Immature natural killer cell (primary cell): ENCODE measurements around the gene TECR. TPM values are rescaled to one million over a fixed set of nuclear protein-coding genes. Genes with fewer than 3 reads are reported as not detected.
"Not testable (repeated sequence)": the region's sequence is repeated elsewhere in the genome, so short reads cannot be mapped to it uniquely, and the experiment has no call there.

Source experiments
- DNase-seq, 3 donors: peaks; one replicate each; pipeline ENCODE4 v3.0.0; 2022; ENCODE audit warnings: mixed read lengths in 1 of 3
- H3K27ac Mint-ChIP-seq, 6 donors: one replicate each; pipeline ENCODE4 v1.8.0; 2020; ENCODE audit warnings: mixed read lengths in 6 of 6, mild to moderate bottlenecking in 5 of 6, inconsistent platforms in 4 of 6, moderate library complexity in 3 of 6
- H3K27me3 Mint-ChIP-seq, 3 donors: one replicate each; pipeline ENCODE4 v1.8.0; 2020 to 2021; ENCODE audit warnings: low read depth in 3 of 3, mild to moderate bottlenecking in 3 of 3, mixed read lengths in 3 of 3, moderate library complexity in 3 of 3, inconsistent platforms in 1 of 3
- H3K36me3 Mint-ChIP-seq, 3 donors: one replicate each; pipeline ENCODE4 v1.8.0; 2020; ENCODE audit warnings: mixed read lengths in 3 of 3, inconsistent platforms in 2 of 3, mild to moderate bottlenecking in 2 of 3
- H3K4me1 Mint-ChIP-seq, 2 donors: one replicate each; pipeline ENCODE4 v1.8.0; 2020; ENCODE audit warnings: inconsistent platforms in 2 of 2, mild to moderate bottlenecking in 2 of 2, mixed read lengths in 2 of 2, moderate library complexity in 1 of 2
- H3K4me3 Mint-ChIP-seq, 5 donors: one replicate each; pipeline ENCODE4 v1.8.0; 2020; ENCODE audit warnings: mild to moderate bottlenecking in 5 of 5, mixed read lengths in 5 of 5, inconsistent platforms in 3 of 5, moderate library complexity in 3 of 5
- H3K9me3 Mint-ChIP-seq, 6 donors: one replicate each; pipeline ENCODE4 v1.8.0; 2020; ENCODE audit warnings: mild to moderate bottlenecking in 6 of 6, mixed read lengths in 6 of 6, inconsistent platforms in 4 of 6, moderate library complexity in 3 of 6
- polyA plus RNA-seq, 3 donors: library from polyadenylated mRNA; unstranded; fragments of 300-500 nt; fragmentation: Illumina TruSeq; gene quantifications; one replicate each; pipeline ENCODE4 v1.2.3, GENCODE V29; 2021

TECR gene
- polyA plus RNA-seq, 3 donors from 2014 or later, result 203 to 317 (median 289) TPM

GRCh38 chr19:14497228-14497921 lies 32.0 kb upstream of the TECR start:
- no peak for DNase-seq
- H3K27me3 Mint-ChIP-seq, result peaks cover 0 to 4% (median 0%) of the 10 kb centered on the region in 3 donors
- H3K9me3 Mint-ChIP-seq, result no peaks in the 10 kb centered on the region
- peak overlapping the region in 3 of 6 donors; percentile 24 to 90 (median 65) for H3K27ac Mint-ChIP-seq
- H3K4me1 Mint-ChIP-seq, result peaks cover 24 to 25% of the 10 kb centered on the region in 2 donors
- no peaks in the 10 kb centered on the region for H3K36me3 Mint-ChIP-seq
- peak overlapping the region in 4 of 5 donors; percentile 71 to 85 (median 82) for H3K4me3 Mint-ChIP-seq

DNA sequence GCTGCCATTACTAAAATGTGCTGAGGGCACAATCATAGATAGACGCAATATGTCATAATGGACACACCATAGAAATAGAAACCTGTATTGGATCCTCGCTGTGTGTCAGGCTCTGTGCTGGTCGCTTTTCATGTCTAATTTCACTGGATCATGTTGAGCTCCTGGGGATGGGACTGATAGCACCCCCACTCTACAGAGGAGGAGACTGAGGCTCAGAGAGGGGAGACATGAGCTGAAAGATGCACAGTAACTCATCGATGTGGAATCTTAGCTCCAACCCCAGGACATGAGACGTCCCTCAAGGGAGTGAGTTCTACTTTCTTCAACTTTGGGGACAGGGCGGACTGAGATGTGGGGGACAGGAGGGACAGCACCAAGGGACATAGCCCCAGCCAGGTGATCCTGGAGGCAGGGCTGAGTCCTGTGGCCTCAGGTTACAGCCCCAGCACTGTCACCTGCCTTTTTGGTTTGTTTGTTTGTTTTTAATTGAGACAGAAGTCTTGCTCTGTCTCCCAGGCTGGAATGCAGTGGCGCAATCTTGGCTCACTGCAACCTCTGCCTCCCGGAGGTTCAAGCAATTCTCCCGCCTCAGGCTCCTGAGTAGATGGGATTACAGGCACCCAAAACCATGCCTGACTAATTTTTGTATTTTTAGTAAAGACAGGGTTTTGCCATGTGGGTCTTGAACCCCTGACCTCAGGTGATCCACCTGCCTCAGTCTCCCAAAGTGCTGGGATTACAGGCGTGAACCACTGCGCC lies 26.9 kb upstream of the TECR start:
- Mint-ChIP-seq H3K36me3 (no peaks in the 10 kb centered on the region), H3K9me3 (no peaks in the 10 kb centered on the region), H3K4me3 (no peak overlapping the region), H3K27me3 (peaks cover 0 to 11% (median 3%) of the 10 kb centered on the region in 3 donors), H3K4me1 (peaks cover 6 to 16% of the 10 kb centered on the region in 2 donors), H3K27ac (no peak overlapping the region)
- DNase-seq, result no peak

DNA sequence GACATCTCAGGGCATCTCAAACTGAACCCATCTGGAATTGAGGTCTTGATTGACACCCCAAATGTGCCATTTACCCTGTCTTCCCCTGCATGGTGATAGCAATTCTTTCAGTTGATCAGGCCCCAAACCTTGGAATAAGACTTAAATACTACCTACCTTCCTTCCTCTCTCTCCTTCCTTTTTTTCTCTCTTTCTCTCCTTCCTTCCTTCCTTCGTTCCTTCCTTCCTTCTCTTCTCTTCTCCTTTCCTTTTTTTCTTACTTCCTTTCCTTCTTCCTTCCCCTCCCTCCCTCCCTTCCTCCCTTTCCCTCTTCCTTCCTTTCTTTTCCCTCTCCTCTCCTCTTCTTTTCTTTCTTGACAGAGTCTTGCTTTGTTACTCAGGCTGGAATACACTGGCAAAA lies 26.1 kb upstream of the TECR start:
- no peaks in the 10 kb centered on the region for H3K36me3 Mint-ChIP-seq
- no peaks in the 10 kb centered on the region for H3K9me3 Mint-ChIP-seq
- H3K4me3 Mint-ChIP-seq, result no peak overlapping the region
- H3K27me3 Mint-ChIP-seq, result peaks cover 0 to 11% (median 3%) of the 10 kb centered on the region in 3 donors
- no peak for DNase-seq
- H3K27ac Mint-ChIP-seq, result no peak overlapping the region
- peaks cover 6 to 18% of the 10 kb centered on the region in 2 donors for H3K4me1 Mint-ChIP-seq

DNA sequence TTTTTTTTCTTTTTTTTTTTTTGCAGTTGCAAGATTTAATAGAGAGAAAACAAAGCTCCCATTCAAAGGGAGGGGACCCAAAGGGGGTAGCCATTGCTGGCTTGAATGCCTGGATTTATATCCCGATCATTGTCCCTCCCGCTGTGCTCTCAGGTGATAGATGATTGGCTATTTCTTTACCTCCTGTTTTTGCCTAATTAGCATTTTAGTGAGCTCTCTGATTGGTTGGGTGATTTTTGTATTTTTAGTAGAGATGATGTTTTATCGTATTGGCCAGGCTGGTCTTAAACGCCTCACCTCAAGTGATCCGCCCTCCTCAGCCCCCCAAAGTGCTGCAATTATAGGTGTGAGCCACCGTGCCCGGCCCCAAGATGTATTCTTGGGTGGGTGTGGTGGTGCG lies 24.8 kb upstream of the TECR start:
- H3K27me3 Mint-ChIP-seq, result peaks cover 0 to 11% (median 3%) of the 10 kb centered on the region in 3 donors
- H3K4me1 Mint-ChIP-seq, result peaks cover 6 to 18% of the 10 kb centered on the region in 2 donors
- not testable (repeated sequence) for H3K27ac Mint-ChIP-seq, H3K9me3 Mint-ChIP-seq, H3K36me3 Mint-ChIP-seq, DNase-seq, H3K4me3 Mint-ChIP-seq

GRCh38 chr19:14505488-14506239 lies 23.7 kb upstream of the TECR start:
- Mint-ChIP-seq H3K27ac (peak overlapping the region in 2 of 6 donors; percentile 71), H3K9me3 (no peaks in the 10 kb centered on the region), H3K4me1 (peaks cover 6 to 18% of the 10 kb centered on the region in 2 donors)

DNA sequence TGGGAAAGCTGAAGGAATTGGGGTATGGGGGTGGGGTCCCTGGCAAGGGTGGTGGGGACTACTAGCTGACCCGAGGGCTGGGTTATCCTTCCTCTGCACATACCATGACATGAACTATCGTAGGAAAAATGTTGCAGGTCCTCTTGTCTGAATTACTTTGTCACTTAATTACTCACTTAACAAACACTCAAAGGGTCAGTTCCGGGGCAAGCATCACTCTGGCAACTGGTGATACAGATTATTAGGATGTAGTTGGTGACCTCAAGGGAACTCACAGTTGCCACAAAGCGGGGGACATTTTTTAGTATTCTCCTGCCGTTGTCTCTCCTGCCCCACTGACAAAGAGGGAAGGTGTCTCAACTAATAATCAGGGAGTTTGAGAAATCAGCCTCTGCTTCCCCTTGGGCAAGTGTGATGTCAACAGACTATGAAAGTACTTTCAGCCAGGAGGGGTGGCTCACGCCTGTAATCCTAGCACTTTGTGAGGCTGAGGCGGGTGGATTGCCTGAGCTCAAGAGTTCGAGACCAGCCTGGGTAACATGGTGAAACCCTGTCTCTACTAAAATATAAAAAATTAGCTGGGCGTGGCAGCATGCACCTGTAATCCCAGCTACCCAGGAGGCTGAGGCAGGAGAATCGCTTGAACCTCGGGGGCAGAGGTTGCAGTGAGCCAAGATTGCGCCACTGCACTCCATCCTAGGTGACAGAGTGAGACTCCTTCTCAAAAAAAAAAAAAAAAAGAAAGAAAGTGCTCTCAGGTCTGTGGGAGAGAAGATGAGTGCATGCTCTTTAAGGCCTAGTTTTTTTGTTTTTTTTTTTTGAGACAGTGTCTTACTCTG lies 21.5 kb upstream of the TECR start:
- H3K27ac Mint-ChIP-seq, result peak overlapping the region in 1 of 6 donors; percentile 72

More at GRCh38 chr19:14505488-14506239, 23.7 kb upstream of the TECR start:
- peak; percentile 64 to 72 (median 66) for DNase-seq
- Mint-ChIP-seq H3K36me3 (no peaks in the 10 kb centered on the region), H3K27me3 (peaks cover 0 to 11% (median 3%) of the 10 kb centered on the region in 3 donors), H3K4me3 (peak overlapping the region in 2 of 5 donors; percentile 18 to 34)

GRCh38 chr19:14510311-14511228 lies 18.8 kb upstream of the TECR start:
- no peak for DNase-seq
- Mint-ChIP-seq H3K36me3 (peaks cover 7 to 11% (median 11%) of the 10 kb centered on the region in 3 donors), H3K4me1 (peaks cover 14 to 26% of the 10 kb centered on the region in 2 donors), H3K9me3 (no peaks in the 10 kb centered on the region), H3K27ac (no peak overlapping the region), H3K27me3 (peaks cover 2 to 4% (median 3%) of the 10 kb centered on the region in 3 donors), H3K4me3 (no peak overlapping the region)

More for the DNA sequence above, 21.5 kb upstream of the TECR start:
- Mint-ChIP-seq H3K9me3 (no peaks in the 10 kb centered on the region), H3K4me1 (peaks cover 6 to 18% of the 10 kb centered on the region in 2 donors), H3K4me3 (peak overlapping the region in 1 of 5 donors; percentile 15), H3K36me3 (no peaks in the 10 kb centered on the region), H3K27me3 (peaks cover 0 to 11% (median 3%) of the 10 kb centered on the region in 3 donors)
- no peak for DNase-seq

- no peak overlapping the region for H3K4me3 Mint-ChIP-seq
- H3K27ac Mint-ChIP-seq, result no peak overlapping the region
- no peaks in the 10 kb centered on the region for H3K9me3 Mint-ChIP-seq
- peaks cover 18 to 27% of the 10 kb centered on the region in 2 donors for H3K4me1 Mint-ChIP-seq
- H3K27me3 Mint-ChIP-seq, result peaks cover 2 to 5% (median 4%) of the 10 kb centered on the region in 3 donors
- DNase-seq, result no peak
- H3K36me3 Mint-ChIP-seq, result peaks cover 12 to 17% (median 13%) of the 10 kb centered on the region in 3 donors
Measured at GRCh38 chr19:14511229-14511593, 18.2 kb upstream of the TECR start.

GRCh38 chr19:14512406-14512961 lies 16.9 kb upstream of the TECR start:
- Mint-ChIP-seq H3K4me1 (peaks cover 31 to 32% of the 10 kb centered on the region in 2 donors), H3K9me3 (no peaks in the 10 kb centered on the region), H3K27ac (no peak overlapping the region), H3K4me3 (no peak overlapping the region), H3K27me3 (peaks cover 3 to 17% (median 14%) of the 10 kb centered on the region in 3 donors), H3K36me3 (peaks cover 17 to 24% (median 20%) of the 10 kb centered on the region in 3 donors)
- DNase-seq, result no peak

GRCh38 chr19:14514215-14514863 lies 15.1 kb upstream of the TECR start:
- H3K4me3 Mint-ChIP-seq, result peak overlapping the region in 1 of 5 donors; percentile 10
- peaks cover 35 to 41% of the 10 kb centered on the region in 2 donors for H3K4me1 Mint-ChIP-seq
- H3K9me3 Mint-ChIP-seq, result peaks cover 0 to 2% (median 0%) of the 10 kb centered on the region in 6 donors
- peak overlapping the region in 5 of 6 donors; percentile 28 to 72 (median 31) for H3K27ac Mint-ChIP-seq
- H3K27me3 Mint-ChIP-seq, result peaks cover 11 to 23% (median 23%) of the 10 kb centered on the region in 3 donors
- DNase-seq, result no peak
- peaks cover 17 to 24% (median 20%) of the 10 kb centered on the region in 3 donors for H3K36me3 Mint-ChIP-seq

GRCh38 chr19:14515501-14516047 lies 13.8 kb upstream of the TECR start:
- Mint-ChIP-seq H3K27me3 (peaks cover 11 to 25% (median 25%) of the 10 kb centered on the region in 3 donors), H3K27ac (peak overlapping the region; percentile 31 to 94 (median 84)), H3K9me3 (peaks cover 0 to 2% (median 0%) of the 10 kb centered on the region in 6 donors), H3K4me1 (peaks cover 45 to 47% of the 10 kb centered on the region in 2 donors), H3K36me3 (peaks cover 17 to 24% (median 20%) of the 10 kb centered on the region in 3 donors), H3K4me3 (peak overlapping the region; percentile 90 to 96 (median 90))
- DNase-seq, result no peak
